ENCODE measurements around the gene MAP3K4.

- TF ChIP-seq CTCF (IDR thresholded peaks at IDR 0.05) (no peak), POLR2A (IDR thresholded peaks at IDR 0.05) (no peak), POLR2AphosphoS5 (IDR thresholded peaks at IDR 0.05; ENCODE audit: insufficient read depth in 1 of 2, low read depth in 1 of 2) (no peak)
Measured at GRCh38 chr6:161011492-161012480, 20.2 kb downstream of the MAP3K4 start.

All from vagina (tissue), 2 donors.